Activated CD8-positive, alpha-beta memory T cell treated with anti-CD3 and anti-CD28 coated beads for 4 hours (primary cell): ENCODE measurements around the gene MBL2.

Experiments used
- DNase-seq, 2 donors: peaks; one replicate each; pipeline ENCODE4 v3.0.0-alpha.2; 2020; ENCODE audit warnings: low read depth in 2 of 2

The MBL2 gene

DNA sequence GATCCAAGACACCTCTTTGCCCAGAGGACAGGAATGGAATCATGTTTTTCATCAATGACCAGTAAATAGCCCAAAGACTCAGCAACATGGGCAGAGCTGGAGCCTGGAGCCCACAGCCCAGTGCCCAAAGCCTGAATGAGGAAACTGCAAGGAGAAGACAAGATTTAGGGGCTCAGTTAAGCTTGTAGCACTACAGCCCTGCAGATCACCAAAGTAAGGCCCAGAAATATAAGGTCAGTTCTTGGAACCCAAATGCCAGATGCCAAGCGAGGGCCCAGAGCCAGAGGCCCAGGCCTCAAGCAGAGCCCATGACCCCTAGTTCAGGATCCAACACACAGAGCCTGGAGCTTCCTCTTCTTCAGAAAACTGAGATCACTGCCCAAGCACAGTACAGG is 32.4 kb downstream of the MBL2 start:
- DNase-seq: no peak

DNA sequence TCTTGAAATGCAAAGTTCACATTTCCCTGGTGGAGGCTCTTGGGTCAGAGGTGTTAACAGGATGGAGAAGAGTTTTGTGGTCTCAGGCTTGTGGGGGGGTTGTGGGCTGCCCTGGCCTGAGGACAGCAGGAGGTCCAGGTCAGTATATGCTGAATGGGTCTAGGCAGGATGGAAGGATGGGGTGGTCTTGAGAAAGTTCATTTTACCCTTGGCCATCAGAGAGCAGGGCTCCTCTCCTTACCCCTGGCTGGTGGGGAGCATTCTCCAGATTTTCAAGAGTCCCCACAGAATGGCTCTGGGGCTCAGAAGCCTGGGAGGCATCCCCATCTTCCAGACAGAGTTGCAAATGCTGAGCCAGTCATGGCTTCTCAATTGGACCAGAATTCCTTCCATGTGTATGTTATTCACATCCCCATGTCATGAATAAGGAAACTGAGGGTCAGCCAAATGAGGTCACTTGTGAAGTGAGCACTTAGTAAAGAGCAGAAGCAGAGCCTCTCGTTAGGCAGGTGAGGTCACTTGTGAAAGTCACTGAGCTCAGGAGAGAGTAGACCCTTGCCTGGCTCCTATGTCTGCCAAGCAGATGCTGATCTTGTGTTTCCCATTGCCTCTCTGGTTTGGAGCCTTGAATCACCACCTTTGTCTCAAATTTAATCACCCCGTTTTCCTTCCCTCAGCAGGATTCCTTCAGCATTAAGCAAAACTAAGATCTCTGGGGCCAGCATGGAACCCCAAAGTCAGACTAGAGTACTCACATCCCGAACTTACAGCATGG is 33.0 kb downstream of the MBL2 start:
- no peak for DNase-seq

DNA sequence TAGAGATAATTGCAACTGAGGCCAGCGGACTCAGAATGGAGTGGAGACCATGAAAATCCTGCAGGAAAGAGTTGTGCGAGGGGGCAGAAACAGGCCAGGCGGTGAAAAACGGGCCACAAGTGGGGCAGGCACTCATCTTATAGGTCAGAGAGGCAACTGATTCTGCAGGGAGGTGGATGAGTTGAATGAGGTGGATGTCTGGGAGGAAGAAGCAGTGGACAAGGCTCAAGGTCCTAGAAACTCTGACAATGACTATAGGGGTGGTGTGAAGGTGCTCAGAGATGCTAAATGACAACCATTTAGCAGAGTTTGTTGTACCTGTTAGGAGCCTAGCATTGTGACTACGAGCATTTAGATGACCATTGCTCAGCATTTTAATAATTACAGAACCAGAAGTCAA is 33.6 kb downstream of the MBL2 start:
- DNase-seq: no peak

DNA sequence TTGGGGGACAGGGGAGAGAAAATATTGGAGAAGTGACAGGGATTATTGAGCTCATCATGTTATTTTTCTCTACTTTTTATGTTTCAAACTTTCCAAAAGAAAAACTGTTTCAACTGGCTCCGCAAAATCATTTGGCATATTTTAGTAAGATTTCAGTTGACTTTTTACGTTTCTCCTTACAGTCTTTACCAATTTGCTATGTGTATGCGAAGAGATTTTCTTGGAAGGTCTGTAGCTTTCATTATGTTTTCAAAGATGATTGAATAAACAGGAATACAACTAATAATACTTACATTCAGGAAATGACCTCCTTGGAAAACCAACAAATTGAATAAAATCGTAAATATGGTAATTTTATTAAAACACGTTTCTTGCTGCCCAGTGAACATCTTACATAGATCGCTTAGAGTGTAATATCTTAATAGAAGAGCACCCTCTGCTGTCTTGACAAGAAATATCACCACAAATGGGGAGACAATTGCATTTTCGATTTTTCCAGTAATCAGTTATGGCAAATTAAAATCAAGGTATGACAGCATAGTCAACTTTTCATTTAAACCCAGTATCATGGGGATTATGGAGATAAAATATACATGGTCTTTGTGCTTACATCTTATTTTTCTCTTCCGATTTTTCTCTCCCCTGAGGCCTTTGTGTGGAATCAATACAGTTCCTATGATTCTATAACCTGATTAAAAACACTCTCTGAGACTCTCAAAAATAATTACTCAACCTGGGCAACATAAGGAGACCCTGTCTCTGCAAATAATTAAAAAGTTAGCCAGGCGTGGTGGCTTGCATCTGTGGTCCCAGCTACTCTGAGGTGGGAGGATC is 43.1 kb downstream of the MBL2 start:
- no peak for DNase-seq

DNA sequence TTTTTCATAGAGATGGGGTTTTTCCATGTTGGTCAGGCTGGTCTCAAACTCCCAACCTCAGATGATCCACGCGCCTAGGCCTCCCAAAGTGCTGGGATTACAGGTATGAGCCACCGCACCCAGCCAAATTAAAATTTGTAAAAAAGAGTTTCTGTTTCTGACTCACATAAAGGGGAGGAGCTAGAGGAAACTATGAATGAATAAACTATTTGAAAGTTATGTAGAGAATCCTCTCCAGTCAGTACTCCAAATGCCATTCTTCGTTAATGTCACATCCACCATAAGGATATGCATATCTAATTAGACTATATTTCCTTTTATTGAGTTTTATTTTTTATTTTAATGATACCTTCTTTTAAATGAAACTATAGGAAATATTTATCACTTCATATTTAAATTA is 52.6 kb downstream of the MBL2 start:
- no peak for DNase-seq
